22Rv1 (cell line): ENCODE measurements around the gene LMO3.

Experiments used
- CTCF ChIP-seq: fragments of 450-650 bp; IDR thresholded peaks from 2 replicates; pipeline ENCODE4 v1.5.1; 2017; ENCODE audit warnings: mild to moderate bottlenecking
- ZFX ChIP-seq: fragments of 450-650 bp; IDR thresholded peaks from 2 replicates; pipeline ENCODE4 v1.6.1; 2017; ENCODE audit warnings: antibody characterized with exemption, borderline replicate concordance

GRCh38 chr12:16605642-16606116, 283 bp downstream of the LMO3 start:
- TF ChIP-seq CTCF (no peak), ZFX (no peak)
